H1 (cell line): Measurements from ENCODE around the gene KMT2A. TPM values are rescaled to one million over a fixed set of nuclear protein-coding genes. Genes with fewer than 3 reads are reported as not detected.
"Not testable (repeated sequence)": the region's sequence is repeated elsewhere in the genome, so short reads cannot be mapped to it uniquely, and the experiment has no call there.

Experiments used
- CTCF ChIA-PET: fragments of 300-600 bp; sonication (Branson Sonifier 250); formaldehyde crosslinking; loops from one replicate; lab custom pipeline; 2021; ENCODE audit not compliant: partially characterized antibody; lab: Charles Lee
- POLR2A ChIA-PET: fragments of 300-600 bp; sonication (Branson Sonifier 250); formaldehyde crosslinking; loops from one replicate; lab custom pipeline; 2021; ENCODE audit warnings: inconsistent platforms; ENCODE audit not compliant: partially characterized antibody; lab: Charles Lee
- DNase-seq, 2 experiments: peaks; one replicate each; pipeline versions ENCODE4 v3.0.0 to v3.0.0-alpha.2; 2010 to 2022; ENCODE audit warnings: low spot score in 2 of 2, low read depth in 1 of 2, mixed read lengths in 1 of 2
- FAIRE-seq: peaks from 2 replicates; lab custom pipeline; 2011; peaks lifted over from hg19 to GRCh38; lab: Jason Lieb, UNC
- H2AFZ ChIP-seq: 2 replicates; pipeline ENCODE4 v1.8.1; 2012; ENCODE audit warnings: low read length, inconsistent platforms
- H2AK5ac ChIP-seq: 2 replicates; pipeline ENCODE4 v1.6.1; 2013; ENCODE audit warnings: low read depth, low read length
- H2BK120ac ChIP-seq: replicated peaks from 2 replicates; pipeline ENCODE3; 2013; ENCODE audit warnings: low read depth, low read length, inconsistent platforms
- H2BK12ac ChIP-seq: 2 replicates; pipeline ENCODE4 v1.6.1; 2013; ENCODE audit warnings: low read depth, low read length
- H2BK15ac ChIP-seq: 2 replicates; pipeline ENCODE4 v1.6.1; 2013; ENCODE audit warnings: low read length
- H2BK20ac ChIP-seq: 2 replicates; pipeline ENCODE4 v1.6.1; 2013; ENCODE audit warnings: low read length
- H2BK5ac ChIP-seq: 2 replicates; pipeline ENCODE4 v1.6.1; 2013; ENCODE audit warnings: low read depth, low read length
- H3K14ac ChIP-seq: 2 replicates; pipeline ENCODE4 v1.6.1; 2013; ENCODE audit warnings: inconsistent platforms; ENCODE audit not compliant: insufficient read length
- H3K18ac ChIP-seq: 2 replicates; pipeline ENCODE4 v1.6.1; 2013; ENCODE audit warnings: low read length; ENCODE audit errors: extremely low read depth
- H3K23ac ChIP-seq: 2 replicates; pipeline ENCODE4 v1.6.1; 2013; ENCODE audit warnings: inconsistent platforms; ENCODE audit not compliant: insufficient read length
- H3K23me2 ChIP-seq: 2 replicates; pipeline ENCODE4 v1.6.1; 2013; ENCODE audit warnings: low read depth, low read length
- H3K27ac ChIP-seq: 2 replicates; pipeline ENCODE4 v1.6.1; 2011; ENCODE audit warnings: low read depth, low read length, inconsistent platforms
- H3K27me3 ChIP-seq, 4 experiments: replicated peaks in 1 of 4; 1 replicate in 1 of 4; 2 replicates in 3 of 4; pipeline versions ENCODE4 v1.6.1 to v1.8.1; 2011 to 2013; ENCODE audit warnings: low read length in 3 of 4, mild to moderate bottlenecking in 3 of 4, inconsistent platforms in 2 of 4, mixed read lengths in 2 of 4, moderate library complexity in 1 of 4; ENCODE audit not compliant: control insufficient read depth in 3 of 4, insufficient read depth in 3 of 4; ENCODE audit errors: extremely low read depth in 1 of 4
- H3K36me3 ChIP-seq, 4 experiments: 2 replicates each; pipeline versions ENCODE4 v1.6.1 to v1.8.1; 2011 to 2013; ENCODE audit warnings: mild to moderate bottlenecking in 4 of 4, low read length in 3 of 4, moderate library complexity in 2 of 4, control low read depth in 1 of 4, inconsistent platforms in 1 of 4; ENCODE audit not compliant: insufficient read depth in 4 of 4, control insufficient read depth in 2 of 4
- H3K4ac ChIP-seq: replicated peaks from 2 replicates; pipeline ENCODE3; 2013; ENCODE audit warnings: low read length, low read depth, mixed read lengths, inconsistent platforms; ENCODE audit not compliant: insufficient read length
- H3K4me1 ChIP-seq, 4 experiments: replicated peaks in 1 of 4; 1 replicate in 1 of 4; 2 replicates in 3 of 4; pipeline versions ENCODE4 v1.6.1 to v1.8.1; 2011 to 2013; ENCODE audit warnings: low read length in 3 of 4, inconsistent platforms in 2 of 4, mixed read lengths in 1 of 4; ENCODE audit not compliant: insufficient read depth in 4 of 4, control insufficient read depth in 3 of 4
- H3K4me2 ChIP-seq, 2 experiments: 2 replicates each; pipeline versions ENCODE4 v1.6.1 to v1.8.1; 2011 to 2013; ENCODE audit warnings: low read depth in 2 of 2, low read length in 2 of 2, control low read depth in 1 of 2, inconsistent platforms in 1 of 2, mild to moderate bottlenecking in 1 of 2; ENCODE audit not compliant: insufficient read depth in 1 of 2
- H3K4me3 ChIP-seq, 4 experiments: fragments of 200-600, 300-600 bp in 1 of 4; sonication (generic), shearing (Covaris generic), sonication (Bioruptor Twin) in 1 of 4; 2 replicates each; pipeline versions ENCODE4 v1.5.1 to v1.8.1; 2011 to 2016; ENCODE audit warnings: low read length in 4 of 4, low read depth in 3 of 4, control low read depth in 2 of 4, inconsistent platforms in 2 of 4, mild to moderate bottlenecking in 2 of 4, mixed read lengths in 1 of 4, moderate library complexity in 1 of 4; ENCODE audit not compliant: insufficient read depth in 2 of 4; ENCODE audit errors: extremely low read depth in 1 of 4
- H3K56ac ChIP-seq: replicated peaks from 2 replicates; pipeline ENCODE3; 2013; ENCODE audit warnings: low read depth, mild to moderate bottlenecking, mixed read lengths, low read length, inconsistent platforms; ENCODE audit not compliant: insufficient read length
- H3K79me1 ChIP-seq: 2 replicates; pipeline ENCODE4 v1.6.1; 2013; ENCODE audit warnings: low read depth, low read length, control low read depth
- H3K79me2 ChIP-seq, 2 experiments: 2 replicates each; pipeline versions ENCODE4 v1.6.1 to v1.8.1; 2012 to 2013; ENCODE audit warnings: low read length in 2 of 2, mild to moderate bottlenecking in 2 of 2, inconsistent platforms in 1 of 2; ENCODE audit not compliant: insufficient read depth in 2 of 2, control insufficient read depth in 1 of 2
- H3K9ac ChIP-seq, 4 experiments: replicated peaks in 1 of 4; 1 replicate in 1 of 4; 2 replicates in 3 of 4; pipeline versions ENCODE4 v1.6.1 to v1.8.1; 2011 to 2013; ENCODE audit warnings: low read depth in 3 of 4, low read length in 3 of 4, control low read depth in 2 of 4, mild to moderate bottlenecking in 2 of 4, moderate library complexity in 2 of 4, inconsistent platforms in 1 of 4; ENCODE audit errors: extremely low read depth in 1 of 4
- H3K9me3 ChIP-seq, 2 experiments: 2 replicates each; pipeline versions ENCODE4 v1.6.1 to v1.8.1; 2012 to 2013; ENCODE audit warnings: mild to moderate bottlenecking in 2 of 2, moderate library complexity in 2 of 2, control low read depth in 1 of 2, inconsistent platforms in 1 of 2, low read depth in 1 of 2, low read length in 1 of 2, mixed read lengths in 1 of 2; ENCODE audit not compliant: insufficient read depth in 2 of 2
- H4K20me1 ChIP-seq, 2 experiments: replicated peaks in 1 of 2; 2 replicates each; pipeline versions ENCODE3 to v1.8.1; 2011 to 2013; ENCODE audit warnings: inconsistent platforms in 2 of 2, low read length in 2 of 2, mild to moderate bottlenecking in 1 of 2; ENCODE audit not compliant: insufficient read depth in 2 of 2, control insufficient read depth in 1 of 2
- H4K5ac ChIP-seq: 2 replicates; pipeline ENCODE4 v1.6.1; 2013; ENCODE audit warnings: low read length, low read depth, mixed read lengths, inconsistent platforms; ENCODE audit not compliant: insufficient read length
- H4K8ac ChIP-seq: 2 replicates; pipeline ENCODE4 v1.8.0; 2013; ENCODE audit warnings: mild to moderate bottlenecking, moderate library complexity, low read length, inconsistent platforms; ENCODE audit not compliant: insufficient read depth; ENCODE audit errors: extremely low read depth
- H4K91ac ChIP-seq: replicated peaks from 2 replicates; pipeline ENCODE3; 2013; ENCODE audit warnings: low read length, mixed read lengths, inconsistent platforms; ENCODE audit not compliant: insufficient read length
- ATF2 ChIP-seq: IDR thresholded peaks from 2 replicates; pipeline ENCODE4 v1.6.1; 2012; ENCODE audit warnings: low read length, inconsistent platforms
- BACH1 ChIP-seq: IDR thresholded peaks from 2 replicates; pipeline ENCODE4 v1.6.1; 2012; ENCODE audit warnings: low read length, improper control_type of control experiment
- CBX8 ChIP-seq: fragments of 300-800, 300-1000 bp; sonication (generic); IDR thresholded peaks from 2 replicates; pipeline ENCODE4 v1.7.1; 2016; ENCODE audit warnings: low read depth, low read length, borderline replicate concordance
- GTF2F1 ChIP-seq: IDR thresholded peaks from 2 replicates; pipeline ENCODE4 v1.6.1; 2012; ENCODE audit warnings: low read depth, low read length, improper control_type of control experiment, borderline replicate concordance
- SIX5 ChIP-seq: IDR thresholded peaks from 2 replicates; pipeline ENCODE4 v1.6.1; 2011; ENCODE audit warnings: mild to moderate bottlenecking, low read depth, low read length
- polyA plus RNA-seq, 7 experiments: library from polyadenylated mRNA; depleted of rRNA in 3 of 7; stranded (reverse) in 5 of 7; unstranded in 2 of 7; fragments of >200 nt in 5 of 7; fragments of 200-250 nt in 2 of 7; gene quantifications; 1 replicate in 5 of 7; 2 replicates in 1 of 7; 4 replicates in 1 of 7; pipeline versions ENCODE4 v1.2.1 to v1.2.3, GENCODE V29; 2011 to 2013; ENCODE audit warnings: missing spikeins in 2 of 7, mixed read lengths in 2 of 7
- total RNA-seq: library from RNA; stranded (reverse); fragmentation: NEBNext Ultra II Directional; extraction: Animal tissue kit (Norgen Biotek cat#: 25700); gene quantifications from 2 replicates; pipeline ENCODE4 v1.2.1, GENCODE V29; 2021

Gene KMT2A
- total and polyA plus RNA-seq, 2 of the 8 experiments (the other 6 are each of a cell fraction or from before 2014, with no cell fraction given): 35.9 to 62.1 TPM

- TF ChIP-seq ATF2 (no peak), GTF2F1 (no peak), SIX5 (no peak), CBX8 (no peak), BACH1 (peak; percentile 91)
Measured at GRCh38 chr11:118415739-118416068, 20.6 kb upstream of the KMT2A start (continued).

GRCh38 chr11:118416900-118417299 lies 19.4 kb upstream of the KMT2A start:
- H3K23ac ChIP-seq, H3K23me2 ChIP-seq, H3K9me3 ChIP-seq, H2BK15ac ChIP-seq, H3K56ac ChIP-seq, FAIRE-seq, H3K4me3 ChIP-seq, H2BK5ac ChIP-seq, H3K9ac ChIP-seq, H2AK5ac ChIP-seq, H3K79me2 ChIP-seq, H3K36me3 ChIP-seq, H3K4me1 ChIP-seq, H4K20me1 ChIP-seq, H2BK120ac ChIP-seq, H4K8ac ChIP-seq, H4K5ac ChIP-seq, H3K14ac ChIP-seq, CTCF ChIA-PET, H3K4ac ChIP-seq, H3K18ac ChIP-seq, H3K79me1 ChIP-seq, H2AFZ ChIP-seq, H3K27ac ChIP-seq, H3K4me2 ChIP-seq, H3K27me3 ChIP-seq, H2BK20ac ChIP-seq: not testable (repeated sequence)
- Histone ChIP-seq H2BK12ac (peak overlapping the region; percentile 40; the same call in 1 of the 2 replicates), H4K91ac (peak overlapping the region; percentile 47)
- POLR2A ChIA-PET: interaction anchor here (1.4 to 1.7 kb wide), 2 partner anchors 14 to 18 kb away, joined by 3 to 16 read pairs; partner anchors contain the start of gene KMT2A
- peak in 1 of 2 experiments; percentile 20 for DNase-seq
